ENCODE measurements around the gene SNX9. TPM values are rescaled to one million over a fixed set of nuclear protein-coding genes. Genes with fewer than 3 reads are reported as not detected.

SNX9 gene
- total and polyA plus RNA-seq, 2 of the 8 experiments (the other 6 are each of a cell fraction or from before 2014, with no cell fraction given): 11.8 to 23.2 TPM

GRCh38 chr6:157906537-157907061, 83.6 kb downstream of the SNX9 start (continued):
- TF ChIP-seq, protein P1, sequence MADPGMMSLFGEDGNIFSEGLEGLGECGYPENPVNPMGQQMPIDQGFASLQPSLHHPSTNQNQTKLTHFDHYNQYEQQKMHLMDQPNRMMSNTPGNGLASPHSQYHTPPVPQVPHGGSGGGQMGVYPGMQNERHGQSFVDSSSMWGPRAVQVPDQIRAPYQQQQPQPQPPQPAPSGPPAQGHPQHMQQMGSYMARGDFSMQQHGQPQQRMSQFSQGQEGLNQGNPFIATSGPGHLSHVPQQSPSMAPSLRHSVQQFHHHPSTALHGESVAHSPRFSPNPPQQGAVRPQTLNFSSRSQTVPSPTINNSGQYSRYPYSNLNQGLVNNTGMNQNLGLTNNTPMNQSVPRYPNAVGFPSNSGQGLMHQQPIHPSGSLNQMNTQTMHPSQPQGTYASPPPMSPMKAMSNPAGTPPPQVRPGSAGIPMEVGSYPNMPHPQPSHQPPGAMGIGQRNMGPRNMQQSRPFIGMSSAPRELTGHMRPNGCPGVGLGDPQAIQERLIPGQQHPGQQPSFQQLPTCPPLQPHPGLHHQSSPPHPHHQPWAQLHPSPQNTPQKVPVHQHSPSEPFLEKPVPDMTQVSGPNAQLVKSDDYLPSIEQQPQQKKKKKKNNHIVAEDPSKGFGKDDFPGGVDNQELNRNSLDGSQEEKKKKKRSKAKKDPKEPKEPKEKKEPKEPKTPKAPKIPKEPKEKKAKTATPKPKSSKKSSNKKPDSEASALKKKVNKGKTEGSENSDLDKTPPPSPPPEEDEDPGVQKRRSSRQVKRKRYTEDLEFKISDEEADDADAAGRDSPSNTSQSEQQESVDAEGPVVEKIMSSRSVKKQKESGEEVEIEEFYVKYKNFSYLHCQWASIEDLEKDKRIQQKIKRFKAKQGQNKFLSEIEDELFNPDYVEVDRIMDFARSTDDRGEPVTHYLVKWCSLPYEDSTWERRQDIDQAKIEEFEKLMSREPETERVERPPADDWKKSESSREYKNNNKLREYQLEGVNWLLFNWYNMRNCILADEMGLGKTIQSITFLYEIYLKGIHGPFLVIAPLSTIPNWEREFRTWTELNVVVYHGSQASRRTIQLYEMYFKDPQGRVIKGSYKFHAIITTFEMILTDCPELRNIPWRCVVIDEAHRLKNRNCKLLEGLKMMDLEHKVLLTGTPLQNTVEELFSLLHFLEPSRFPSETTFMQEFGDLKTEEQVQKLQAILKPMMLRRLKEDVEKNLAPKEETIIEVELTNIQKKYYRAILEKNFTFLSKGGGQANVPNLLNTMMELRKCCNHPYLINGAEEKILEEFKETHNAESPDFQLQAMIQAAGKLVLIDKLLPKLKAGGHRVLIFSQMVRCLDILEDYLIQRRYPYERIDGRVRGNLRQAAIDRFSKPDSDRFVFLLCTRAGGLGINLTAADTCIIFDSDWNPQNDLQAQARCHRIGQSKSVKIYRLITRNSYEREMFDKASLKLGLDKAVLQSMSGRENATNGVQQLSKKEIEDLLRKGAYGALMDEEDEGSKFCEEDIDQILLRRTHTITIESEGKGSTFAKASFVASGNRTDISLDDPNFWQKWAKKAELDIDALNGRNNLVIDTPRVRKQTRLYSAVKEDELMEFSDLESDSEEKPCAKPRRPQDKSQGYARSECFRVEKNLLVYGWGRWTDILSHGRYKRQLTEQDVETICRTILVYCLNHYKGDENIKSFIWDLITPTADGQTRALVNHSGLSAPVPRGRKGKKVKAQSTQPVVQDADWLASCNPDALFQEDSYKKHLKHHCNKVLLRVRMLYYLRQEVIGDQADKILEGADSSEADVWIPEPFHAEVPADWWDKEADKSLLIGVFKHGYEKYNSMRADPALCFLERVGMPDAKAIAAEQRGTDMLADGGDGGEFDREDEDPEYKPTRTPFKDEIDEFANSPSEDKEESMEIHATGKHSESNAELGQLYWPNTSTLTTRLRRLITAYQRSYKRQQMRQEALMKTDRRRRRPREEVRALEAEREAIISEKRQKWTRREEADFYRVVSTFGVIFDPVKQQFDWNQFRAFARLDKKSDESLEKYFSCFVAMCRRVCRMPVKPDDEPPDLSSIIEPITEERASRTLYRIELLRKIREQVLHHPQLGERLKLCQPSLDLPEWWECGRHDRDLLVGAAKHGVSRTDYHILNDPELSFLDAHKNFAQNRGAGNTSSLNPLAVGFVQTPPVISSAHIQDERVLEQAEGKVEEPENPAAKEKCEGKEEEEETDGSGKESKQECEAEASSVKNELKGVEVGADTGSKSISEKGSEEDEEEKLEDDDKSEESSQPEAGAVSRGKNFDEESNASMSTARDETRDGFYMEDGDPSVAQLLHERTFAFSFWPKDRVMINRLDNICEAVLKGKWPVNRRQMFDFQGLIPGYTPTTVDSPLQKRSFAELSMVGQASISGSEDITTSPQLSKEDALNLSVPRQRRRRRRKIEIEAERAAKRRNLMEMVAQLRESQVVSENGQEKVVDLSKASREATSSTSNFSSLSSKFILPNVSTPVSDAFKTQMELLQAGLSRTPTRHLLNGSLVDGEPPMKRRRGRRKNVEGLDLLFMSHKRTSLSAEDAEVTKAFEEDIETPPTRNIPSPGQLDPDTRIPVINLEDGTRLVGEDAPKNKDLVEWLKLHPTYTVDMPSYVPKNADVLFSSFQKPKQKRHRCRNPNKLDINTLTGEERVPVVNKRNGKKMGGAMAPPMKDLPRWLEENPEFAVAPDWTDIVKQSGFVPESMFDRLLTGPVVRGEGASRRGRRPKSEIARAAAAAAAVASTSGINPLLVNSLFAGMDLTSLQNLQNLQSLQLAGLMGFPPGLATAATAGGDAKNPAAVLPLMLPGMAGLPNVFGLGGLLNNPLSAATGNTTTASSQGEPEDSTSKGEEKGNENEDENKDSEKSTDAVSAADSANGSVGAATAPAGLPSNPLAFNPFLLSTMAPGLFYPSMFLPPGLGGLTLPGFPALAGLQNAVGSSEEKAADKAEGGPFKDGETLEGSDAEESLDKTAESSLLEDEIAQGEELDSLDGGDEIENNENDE (IDR thresholded peaks at IDR 0.05; ENCODE audit: insufficient replicate concordance, low read length): no peak
- TF ChIP-seq KDM5A (IDR thresholded peaks at IDR 0.05; ENCODE audit: low read length) (no peak), RBBP5 (IDR thresholded peaks at IDR 0.05; ENCODE audit: borderline replicate concordance, low read depth, low read length) (no peak)

All from H1 (cell line).